Caco-2 (cell line): ENCODE measurements around the gene ATP8A1. TPM values are rescaled to one million over a fixed set of nuclear protein-coding genes. Genes with fewer than 3 reads are reported as not detected.

ENCODE experiments used
- BruUV-seq: library from RNA; stranded (reverse); fragments of 400-500 nt; replicated peaks from 2 replicates; lab custom pipeline; 2021; lab: Mats Ljungman, UMichigan
- CTCF ChIA-PET: fragments of 300-600 bp; sonication (Branson Sonifier 250); formaldehyde crosslinking; loops from one replicate; lab custom pipeline; 2022; ENCODE audit warnings: antibody characterized with exemption; lab: Charles Lee
- POLR2A ChIA-PET: fragments of 300-600 bp; sonication (Branson Sonifier 250); formaldehyde crosslinking; loops from one replicate; lab custom pipeline; 2022; ENCODE audit warnings: antibody characterized with exemption; lab: Charles Lee
- DNase-seq, 2 experiments: peaks; one replicate each; pipeline versions ENCODE4 v3.0.0 to v3.0.0-alpha.2; 2020 to 2022
- H3K27me3 ChIP-seq: replicated peaks from 2 replicates; pipeline ENCODE4 v1.6.0; 2011; ENCODE audit warnings: low read length; ENCODE audit not compliant: control insufficient read depth, insufficient read depth
- H3K36me3 ChIP-seq: 2 replicates; pipeline ENCODE4 v1.5.1; 2011; ENCODE audit warnings: low read length; ENCODE audit not compliant: control insufficient read depth, insufficient read depth
- H3K4me1 ChIP-seq: fragments of 250-450 bp; sonication (Bioruptor Pico); 2 replicates; pipeline ENCODE4 v1.5.1; 2020; ENCODE audit warnings: mild to moderate bottlenecking
- H3K4me3 ChIP-seq: 2 replicates; pipeline ENCODE4 v1.5.1; 2011; ENCODE audit warnings: low read depth, mild to moderate bottlenecking, control low read depth, low read length
- H3K9me3 ChIP-seq: fragments of 250-450 bp; sonication (Bioruptor Pico); 2 replicates; pipeline ENCODE4 v1.5.1; 2020; ENCODE audit warnings: mild to moderate bottlenecking, moderate library complexity
- H3K27ac Mint-ChIP-seq: one replicate; pipeline ENCODE4 v1.8.0; 2022; ENCODE audit warnings: mixed read lengths; ENCODE audit not compliant: unreplicated experiment
- H3K27me3 Mint-ChIP-seq: one replicate; pipeline ENCODE4 v1.8.0; 2022; ENCODE audit warnings: mixed read lengths; ENCODE audit not compliant: insufficient read depth, unreplicated experiment
- H3K36me3 Mint-ChIP-seq: one replicate; pipeline ENCODE4 v1.8.0; 2022; ENCODE audit warnings: mild to moderate bottlenecking, mixed read lengths; ENCODE audit not compliant: insufficient read depth, unreplicated experiment
- H3K4me1 Mint-ChIP-seq: one replicate; pipeline ENCODE4 v1.8.0; 2022; ENCODE audit warnings: low read depth, mixed read lengths; ENCODE audit not compliant: unreplicated experiment
- H3K4me3 Mint-ChIP-seq: one replicate; pipeline ENCODE4 v1.8.0; 2022; ENCODE audit warnings: mild to moderate bottlenecking, moderate library complexity, mixed read lengths; ENCODE audit not compliant: unreplicated experiment
- H3K9me3 Mint-ChIP-seq: one replicate; pipeline ENCODE4 v1.8.0; 2022; ENCODE audit warnings: mixed read lengths; ENCODE audit not compliant: unreplicated experiment
- intact Hi-C: fragments of 100-400 bp; cut with micrococcal nuclease; formaldehyde crosslinking; loops from one replicate; pipeline ENCODE4 v1.10.0; 2022; ENCODE audit not compliant: unreplicated experiment
- total RNA-seq: library from RNA; stranded (reverse); gene quantifications from 2 replicates; pipeline ENCODE4 v1.2.3, GENCODE V29; 2022
- TF ChIP-seq, protein P1 (sequence below), 2 experiments: fragments of 200-600 bp in 1 of 2; IDR thresholded peaks; 1 replicate in 1 of 2; 2 replicates in 1 of 2; pipeline versions ENCODE4 v1.5.1 to v1.8.0; 2011 to 2022; ENCODE audit warnings: antibody characterized with exemption in 1 of 2, control low read depth in 1 of 2, inconsistent platforms in 1 of 2, low read depth in 1 of 2, low read length in 1 of 2, mild to moderate bottlenecking in 1 of 2, moderate library complexity in 1 of 2; ENCODE audit not compliant: insufficient read depth in 1 of 2, severe bottlenecking in 1 of 2, unreplicated experiment in 1 of 2

Gene ATP8A1
- total RNA-seq, 1 experiment from 2014 or later, result 9.3 TPM

DNA sequence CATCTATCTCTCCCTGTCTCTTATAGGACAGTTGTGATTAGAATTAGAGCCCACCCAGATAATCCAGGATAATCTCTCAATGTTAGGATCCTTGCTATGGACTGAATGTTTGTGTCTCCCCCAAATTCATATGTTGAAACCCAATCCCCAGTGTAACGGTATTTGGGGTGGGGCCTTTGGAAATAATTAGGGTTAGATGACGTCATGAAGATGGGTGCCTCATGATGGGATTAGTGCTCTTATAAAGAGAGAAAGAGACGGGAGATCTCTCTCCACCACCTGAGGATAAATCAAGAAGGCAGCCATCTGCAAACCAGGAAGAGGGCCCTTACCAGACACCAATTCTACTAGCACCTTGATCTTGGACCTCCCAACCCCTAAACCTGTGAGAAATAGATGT lies 293.3 kb downstream of the ATP8A1 start:
- ChIA-PET CTCF (no interaction called here), POLR2A (no interaction called here)
- H3K9me3 Mint-ChIP-seq, result no peaks in the 10 kb centered on the region
- Histone ChIP-seq H3K36me3 (no peaks in the 10 kb centered on the region), H3K27me3 (no peaks in the 10 kb centered on the region; the same call in 1 of the 2 replicates), H3K9me3 (no peaks in the 10 kb centered on the region), H3K4me1 (no peaks in the 10 kb centered on the region), H3K4me3 (no peak overlapping the region)
- BruUV-seq, result no TSS peak
- H3K36me3 Mint-ChIP-seq, result no peaks in the 10 kb centered on the region
- no peak for DNase-seq
- H3K27ac Mint-ChIP-seq, result no peak overlapping the region
- TF ChIP-seq, protein P1, sequence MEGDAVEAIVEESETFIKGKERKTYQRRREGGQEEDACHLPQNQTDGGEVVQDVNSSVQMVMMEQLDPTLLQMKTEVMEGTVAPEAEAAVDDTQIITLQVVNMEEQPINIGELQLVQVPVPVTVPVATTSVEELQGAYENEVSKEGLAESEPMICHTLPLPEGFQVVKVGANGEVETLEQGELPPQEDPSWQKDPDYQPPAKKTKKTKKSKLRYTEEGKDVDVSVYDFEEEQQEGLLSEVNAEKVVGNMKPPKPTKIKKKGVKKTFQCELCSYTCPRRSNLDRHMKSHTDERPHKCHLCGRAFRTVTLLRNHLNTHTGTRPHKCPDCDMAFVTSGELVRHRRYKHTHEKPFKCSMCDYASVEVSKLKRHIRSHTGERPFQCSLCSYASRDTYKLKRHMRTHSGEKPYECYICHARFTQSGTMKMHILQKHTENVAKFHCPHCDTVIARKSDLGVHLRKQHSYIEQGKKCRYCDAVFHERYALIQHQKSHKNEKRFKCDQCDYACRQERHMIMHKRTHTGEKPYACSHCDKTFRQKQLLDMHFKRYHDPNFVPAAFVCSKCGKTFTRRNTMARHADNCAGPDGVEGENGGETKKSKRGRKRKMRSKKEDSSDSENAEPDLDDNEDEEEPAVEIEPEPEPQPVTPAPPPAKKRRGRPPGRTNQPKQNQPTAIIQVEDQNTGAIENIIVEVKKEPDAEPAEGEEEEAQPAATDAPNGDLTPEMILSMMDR (IDR thresholded peaks at IDR 0.05; ENCODE audit: insufficient read depth in 1 of 2, low read depth in 1 of 2, low read length in 1 of 2, severe bottlenecking in 1 of 2, unreplicated experiment in 1 of 2), result no peak
- no peak overlapping the region for H3K4me3 Mint-ChIP-seq
- intact Hi-C loops, result no loop called here
- peaks cover 16% of the 10 kb centered on the region for H3K27me3 Mint-ChIP-seq
- H3K4me1 Mint-ChIP-seq, result no peaks in the 10 kb centered on the region

DNA sequence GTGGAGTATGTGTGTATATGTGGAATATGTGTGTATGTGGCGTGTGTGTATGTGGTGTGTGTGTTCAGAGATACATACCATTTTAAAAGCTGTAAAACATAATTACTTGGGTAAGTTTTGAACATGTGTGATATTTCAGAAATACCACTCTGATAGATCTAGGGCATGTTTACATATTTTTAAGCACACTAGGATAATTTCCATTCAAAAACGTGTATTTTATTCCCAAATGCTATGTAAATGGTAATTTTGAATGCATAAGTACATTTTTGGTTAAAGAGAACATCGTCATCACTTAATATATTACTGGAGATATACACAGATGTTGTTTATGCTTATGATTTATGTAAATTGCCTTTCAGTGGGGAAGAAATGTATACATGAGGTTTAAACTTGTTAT lies 294.3 kb downstream of the ATP8A1 start:
- Histone ChIP-seq H3K4me1 (no peaks in the 10 kb centered on the region), H3K36me3 (no peaks in the 10 kb centered on the region), H3K9me3 (no peaks in the 10 kb centered on the region), H3K27me3 (no peaks in the 10 kb centered on the region; the same call in 1 of the 2 replicates), H3K4me3 (no peak overlapping the region)
- H3K4me3 Mint-ChIP-seq, result no peak overlapping the region
- H3K27me3 Mint-ChIP-seq, result peaks cover 25% of the 10 kb centered on the region
- H3K27ac Mint-ChIP-seq, result no peak overlapping the region
- TF ChIP-seq, protein P1 (IDR thresholded peaks at IDR 0.05; ENCODE audit: insufficient read depth in 1 of 2, low read depth in 1 of 2, low read length in 1 of 2, severe bottlenecking in 1 of 2, unreplicated experiment in 1 of 2), result no peak
- BruUV-seq, result no TSS peak
- H3K36me3 Mint-ChIP-seq, result no peaks in the 10 kb centered on the region
- ChIA-PET CTCF (no interaction called here), POLR2A (no interaction called here)
- DNase-seq, result no peak
- H3K9me3 Mint-ChIP-seq, result no peaks in the 10 kb centered on the region
- H3K4me1 Mint-ChIP-seq, result no peaks in the 10 kb centered on the region
- intact Hi-C loops, result no loop called here

DNA sequence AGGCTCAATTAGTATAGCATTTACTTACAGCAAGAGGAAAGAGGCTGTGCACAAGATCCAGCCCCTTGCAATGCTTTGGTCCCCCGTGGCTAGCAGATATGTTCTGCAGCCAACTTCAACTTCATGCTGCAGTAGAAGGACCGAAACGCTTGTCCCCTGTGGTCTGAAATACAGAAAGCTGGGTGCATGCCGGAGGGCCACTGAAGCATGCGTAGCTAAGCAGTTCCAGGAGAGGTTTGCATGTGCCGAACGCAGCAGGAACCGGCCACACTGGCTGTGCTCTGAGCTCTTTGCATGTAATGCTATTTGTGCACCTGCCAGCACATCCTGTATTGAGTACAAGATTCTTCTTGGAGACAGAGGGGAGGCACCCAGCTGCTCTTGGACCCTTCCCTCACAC lies 295.4 kb downstream of the ATP8A1 start:
- Histone ChIP-seq H3K36me3 (no peaks in the 10 kb centered on the region), H3K27me3 (no peaks in the 10 kb centered on the region; the same call in 1 of the 2 replicates), H3K4me1 (no peaks in the 10 kb centered on the region), H3K9me3 (no peaks in the 10 kb centered on the region), H3K4me3 (no peak overlapping the region)
- TF ChIP-seq, protein P1 (IDR thresholded peaks at IDR 0.05; ENCODE audit: insufficient read depth in 1 of 2, low read depth in 1 of 2, low read length in 1 of 2, severe bottlenecking in 1 of 2, unreplicated experiment in 1 of 2), result no peak
- Mint-ChIP-seq H3K9me3 (no peaks in the 10 kb centered on the region), H3K36me3 (no peaks in the 10 kb centered on the region), H3K4me1 (no peaks in the 10 kb centered on the region), H3K27ac (no peak overlapping the region), H3K4me3 (no peak overlapping the region), H3K27me3 (peaks cover 32% of the 10 kb centered on the region)
- intact Hi-C loops, result no loop called here
- no peak for DNase-seq
- no TSS peak for BruUV-seq
- ChIA-PET POLR2A (no interaction called here), CTCF (no interaction called here)
